Pancreas (tissue), 10 donors: ENCODE measurements around the gene FYN. TPM values are rescaled to one million over a fixed set of nuclear protein-coding genes. Genes with fewer than 3 reads are reported as not detected.

ENCODE experiments used
- ATAC-seq, 4 donors: fragments of 200-7000 bp; cut with Tn5 transposase; one replicate each; pipeline versions ENCODE4 v1.8.0 to v1.9.1; 2020; ENCODE audit warnings: mild to moderate bottlenecking in 4 of 4, moderate library complexity in 4 of 4
- DNase-seq, 6 donors: peaks; one replicate each; pipeline ENCODE4 v3.0.0-alpha.2; 2020
- FAIRE-seq: peaks from 2 replicates; lab custom pipeline; 2012; peaks lifted over from hg19 to GRCh38; lab: Jason Lieb, UNC
- H3K27ac ChIP-seq, 4 donors: fragments of 200-600 bp; sonication (generic); 1 replicate in 3 of 4; 2 replicates in 1 of 4; pipeline versions ENCODE4 v1.5.0 to v1.8.0; 2020
- H3K27me3 ChIP-seq, 4 donors: fragments of 200-600 bp; one replicate each; pipeline ENCODE4 v1.8.0; 2021
- H3K36me3 ChIP-seq, 3 donors: fragments of 200-600 bp; sonication (generic) in 1 of 3; one replicate each; pipeline versions ENCODE4 v1.5.0 to v1.8.0; 2020 to 2021
- H3K4me1 ChIP-seq, 3 donors: fragments of 200-600 bp; one replicate each; pipeline ENCODE4 v1.8.0; 2021
- H3K4me3 ChIP-seq, 4 donors: fragments of 200-600 bp; sonication (generic) in 2 of 4; one replicate each; pipeline versions ENCODE4 v1.5.0 to v1.8.0; 2020 to 2021
- H3K9me3 ChIP-seq, 4 donors: fragments of 200-600 bp; one replicate each; pipeline ENCODE4 v1.8.0; 2021
- WGBS, 2 donors: extraction: QIAGEN DNeasy Blood & Tissue Kit; methylation state at CpG; one replicate each; pipeline ENCODE4 v1.1.7; 2013; 5-methylcytosine and 5-hydroxymethylcytosine counted together
- intact Hi-C, 3 donors: fragments of 100-400 bp; cut with DNase I; formaldehyde crosslinking; loops; one replicate each; pipeline versions ENCODE4 v1.11.1 to v1.14.2; 2022
- polyA plus RNA-seq, 2 donors: library from polyadenylated mRNA; stranded (reverse); fragments of 200-250 nt; gene quantifications; one replicate each; pipeline ENCODE4 v1.2.3, GENCODE V29; 2013
- total RNA-seq, 6 donors: library from RNA; stranded (reverse); fragmentation: NEBNext Ultra II Directional in 4 of 6; extraction: Animal tissue kit (Norgen Biotek cat#: 25700) in 4 of 6; gene quantifications; one replicate each; pipeline versions ENCODE4 v1.2.1 to v1.2.4, GENCODE V29; 2021 to 2023
- TF ChIP-seq, protein P1 (sequence below), 4 donors: fragments of 200-600 bp; sonication (generic) in 3 of 4; IDR thresholded peaks; one replicate each; pipeline versions ENCODE4 v1.5.0 to v1.8.0; 2021; ENCODE audit warnings: antibody characterized with exemption in 4 of 4
- donor health status: healthy with polysubstance abuse.
- donor health status: DM: no; HTN: no; CAD: no; lungs with moderate emphysema.
- donor health status: DM: no; HTN: no; CAD: no.
- donor health status: control.
- donor health status: control.
- donor health status: Bipolar disorder and iron deficiency.
- donor health status: DM: yes; HTN: yes; CAD: no.
- donor health status: DM: no; HTN: no; CAD: no.
- donor health status: DM: no; HTN: no; CAD: no.
- donor health status: DM: yes; HTN: yes; CAD: no.

The FYN gene
- total and polyA plus RNA-seq, 8 donors: 6.4 to 21.7 (median 11.9) TPM

DNA sequence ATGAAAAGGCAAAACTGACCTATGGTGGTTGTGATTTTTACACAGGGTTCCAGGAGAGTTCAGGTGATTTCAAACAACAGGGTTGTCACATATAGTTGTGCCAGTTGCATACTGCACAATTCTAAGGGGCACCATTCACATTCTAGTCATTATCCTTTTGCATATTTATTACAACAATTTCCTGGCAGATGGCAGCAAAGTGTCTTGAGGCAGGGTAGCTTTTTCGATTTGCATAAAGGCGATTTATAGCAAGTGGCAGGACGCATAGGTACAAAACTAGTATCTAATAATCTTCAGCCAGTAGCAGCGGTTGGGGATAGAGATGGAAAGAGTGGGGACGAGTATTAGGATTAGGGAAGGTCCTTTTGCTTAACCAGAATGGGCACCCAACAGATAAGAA, 221.1 kb downstream of the FYN start:
- TF ChIP-seq, protein P1, sequence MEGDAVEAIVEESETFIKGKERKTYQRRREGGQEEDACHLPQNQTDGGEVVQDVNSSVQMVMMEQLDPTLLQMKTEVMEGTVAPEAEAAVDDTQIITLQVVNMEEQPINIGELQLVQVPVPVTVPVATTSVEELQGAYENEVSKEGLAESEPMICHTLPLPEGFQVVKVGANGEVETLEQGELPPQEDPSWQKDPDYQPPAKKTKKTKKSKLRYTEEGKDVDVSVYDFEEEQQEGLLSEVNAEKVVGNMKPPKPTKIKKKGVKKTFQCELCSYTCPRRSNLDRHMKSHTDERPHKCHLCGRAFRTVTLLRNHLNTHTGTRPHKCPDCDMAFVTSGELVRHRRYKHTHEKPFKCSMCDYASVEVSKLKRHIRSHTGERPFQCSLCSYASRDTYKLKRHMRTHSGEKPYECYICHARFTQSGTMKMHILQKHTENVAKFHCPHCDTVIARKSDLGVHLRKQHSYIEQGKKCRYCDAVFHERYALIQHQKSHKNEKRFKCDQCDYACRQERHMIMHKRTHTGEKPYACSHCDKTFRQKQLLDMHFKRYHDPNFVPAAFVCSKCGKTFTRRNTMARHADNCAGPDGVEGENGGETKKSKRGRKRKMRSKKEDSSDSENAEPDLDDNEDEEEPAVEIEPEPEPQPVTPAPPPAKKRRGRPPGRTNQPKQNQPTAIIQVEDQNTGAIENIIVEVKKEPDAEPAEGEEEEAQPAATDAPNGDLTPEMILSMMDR (IDR thresholded peaks at IDR 0.05): no peak
- Histone ChIP-seq H3K4me3 (no peak overlapping the region), H3K27me3 (no peaks in the 10 kb centered on the region), H3K9me3 (no peaks in the 10 kb centered on the region), H3K4me1 (peaks cover 0 to 5% (median 0%) of the 10 kb centered on the region in 3 donors), H3K36me3 (no peaks in the 10 kb centered on the region), H3K27ac (no peak overlapping the region)
- FAIRE-seq (no peak), ATAC-seq (no peak), DNase-seq (no peak)
- WGBS, 2 donors: 81 to 83% methylated on average over 5 of the region's 5 CpGs
- intact Hi-C loops: no loop called here

DNA sequence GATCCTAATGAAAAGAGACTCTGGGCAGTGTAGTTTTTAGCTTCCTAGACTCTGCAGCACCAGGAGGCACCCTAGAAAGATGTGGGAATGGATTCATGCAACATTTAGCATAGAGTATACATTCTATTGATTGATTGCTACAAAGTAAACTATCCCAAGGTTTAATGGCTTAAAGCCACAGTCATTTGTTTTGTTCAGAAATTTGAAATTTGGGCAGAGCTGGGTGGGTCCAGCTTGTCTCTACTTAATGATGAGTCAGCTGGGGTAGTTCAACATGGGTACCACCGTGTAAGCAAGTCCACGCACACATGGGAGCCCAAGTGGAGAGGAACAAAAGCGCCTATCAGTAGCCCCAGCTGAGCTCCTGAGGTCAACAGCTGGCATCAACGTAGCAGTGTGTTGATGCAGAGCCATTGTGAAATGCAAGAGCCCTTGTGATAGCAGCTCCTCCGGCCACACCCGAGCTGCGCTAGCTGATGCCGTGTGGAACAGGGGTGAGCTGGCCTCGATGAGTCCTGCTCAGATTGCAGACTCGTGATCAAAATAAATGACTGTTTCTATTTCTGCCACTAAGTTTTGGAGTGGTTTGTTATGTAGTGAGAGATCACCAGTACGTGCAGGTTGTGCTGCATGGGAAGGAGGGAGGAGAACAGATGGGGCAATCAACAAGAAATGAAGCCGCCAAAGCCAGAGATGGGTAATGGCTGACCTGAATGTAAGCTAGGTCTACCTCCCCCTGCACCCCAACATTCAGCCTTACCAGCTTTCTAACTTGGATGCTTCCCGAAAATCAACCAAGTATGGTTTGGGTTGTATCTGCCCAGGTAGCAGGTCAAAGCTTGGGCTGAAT, 221.8 kb downstream of the FYN start:
- DNase-seq (no peak), ATAC-seq (peak in 1 of 4 donors; percentile 30), FAIRE-seq (no peak)
- peaks cover 0 to 5% (median 0%) of the 10 kb centered on the region in 3 donors for H3K4me1 ChIP-seq
- no peaks in the 10 kb centered on the region for H3K36me3 ChIP-seq
- no peaks in the 10 kb centered on the region for H3K9me3 ChIP-seq
- no peak overlapping the region for H3K27ac ChIP-seq
- no peaks in the 10 kb centered on the region for H3K27me3 ChIP-seq
- WGBS, 2 donors: 79 to 81% methylated on average over 13 of the region's 13 CpGs
- H3K4me3 ChIP-seq: no peak overlapping the region
- intact Hi-C loops: no loop called here
- TF ChIP-seq, protein P1 (IDR thresholded peaks at IDR 0.05): no peak

DNA sequence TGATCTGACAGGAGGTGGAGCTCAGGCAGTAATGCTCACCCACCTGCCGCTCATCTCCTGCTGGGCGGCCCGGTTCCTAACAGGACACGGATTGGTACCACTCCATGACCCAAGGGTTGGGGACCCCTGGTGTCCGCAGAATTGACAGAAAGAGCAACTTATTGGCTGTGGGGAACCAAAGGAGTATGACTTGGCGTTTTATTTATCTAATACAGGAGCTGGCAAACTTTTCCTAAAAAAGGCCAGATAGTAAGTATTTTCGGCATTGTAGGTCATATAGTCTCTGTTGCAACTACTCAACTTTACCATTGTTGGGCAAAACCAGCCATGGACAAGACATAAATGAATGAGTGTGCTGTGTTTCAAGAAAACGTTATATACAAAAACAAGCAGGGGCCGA, 223.2 kb downstream of the FYN start:
- H3K9me3 ChIP-seq: no peaks in the 10 kb centered on the region
- ATAC-seq: no peak
- no peak overlapping the region for H3K4me3 ChIP-seq
- no peak for DNase-seq
- H3K4me1 ChIP-seq: peaks cover 0 to 5% (median 0%) of the 10 kb centered on the region in 3 donors
- no peak overlapping the region for H3K27ac ChIP-seq
- H3K27me3 ChIP-seq: no peaks in the 10 kb centered on the region
- no peaks in the 10 kb centered on the region for H3K36me3 ChIP-seq
- intact Hi-C loops: no loop called here
- TF ChIP-seq, protein P1 (IDR thresholded peaks at IDR 0.05): no peak
- 71 to 76% methylated on average over 9 of the region's 9 CpGs for WGBS, 2 donors
- no peak for FAIRE-seq

DNA sequence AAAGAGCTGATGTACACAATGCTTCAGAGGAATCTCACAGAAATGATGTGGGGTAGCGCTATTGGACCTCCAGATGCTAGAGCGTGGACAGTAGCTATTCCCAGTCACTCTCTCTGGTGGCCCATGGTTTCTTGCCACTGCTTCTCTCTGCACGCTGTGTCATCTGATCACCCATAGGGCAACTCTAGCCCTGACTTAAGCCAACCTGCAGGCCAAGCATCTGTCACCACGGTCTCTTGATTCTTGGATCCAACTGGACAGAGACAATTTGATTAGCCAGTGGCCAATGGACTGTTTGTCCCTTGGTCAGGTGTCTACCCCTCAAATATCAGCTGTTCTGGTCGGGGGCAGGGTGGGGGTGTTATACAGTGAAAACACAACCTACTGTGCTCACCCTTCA, 225.2 kb downstream of the FYN start:
- no peak overlapping the region for H3K27ac ChIP-seq
- intact Hi-C loops: no loop called here
- DNase-seq (no peak), ATAC-seq (no peak), FAIRE-seq (no peak)
- H3K36me3 ChIP-seq: no peaks in the 10 kb centered on the region
- no peaks in the 10 kb centered on the region for H3K9me3 ChIP-seq
- peaks cover 0 to 1% (median 0%) of the 10 kb centered on the region in 3 donors for H3K4me1 ChIP-seq
- TF ChIP-seq, protein P1 (IDR thresholded peaks at IDR 0.05): no peak
- H3K27me3 ChIP-seq: no peaks in the 10 kb centered on the region
- WGBS, 2 donors: 85 to 94% methylated on average over 5 of the region's 5 CpGs
- H3K4me3 ChIP-seq: no peak overlapping the region

DNA sequence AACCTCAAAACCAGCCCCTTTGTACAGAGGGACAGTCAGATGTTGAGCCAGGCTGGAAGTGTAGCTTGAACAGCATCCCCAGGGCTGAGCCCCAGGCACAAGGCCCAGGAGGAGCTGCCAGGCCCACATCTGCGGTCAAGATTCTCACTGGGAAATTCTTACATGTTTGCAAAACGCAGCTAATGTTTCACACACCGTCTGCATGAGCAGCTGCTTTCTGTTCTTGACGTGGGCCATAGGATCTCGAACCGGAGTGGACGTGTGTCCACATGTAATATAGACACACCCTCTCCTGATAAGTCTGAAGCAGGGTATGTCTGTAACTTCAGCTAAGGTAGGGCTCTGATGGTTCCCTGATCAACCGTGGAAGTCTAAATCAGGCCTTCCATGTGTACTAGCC, 226.3 kb downstream of the FYN start:
- Histone ChIP-seq H3K27ac (no peak overlapping the region), H3K27me3 (no peaks in the 10 kb centered on the region), H3K36me3 (no peaks in the 10 kb centered on the region), H3K4me3 (no peak overlapping the region), H3K4me1 (no peaks in the 10 kb centered on the region), H3K9me3 (no peaks in the 10 kb centered on the region)
- DNase-seq (no peak), FAIRE-seq (no peak), ATAC-seq (peak in 2 of 4 donors; percentile 17 to 29)
- intact Hi-C loops: no loop called here
- TF ChIP-seq, protein P1 (IDR thresholded peaks at IDR 0.05): no peak
- 71 to 75% methylated on average over 8 of the region's 8 CpGs for WGBS, 2 donors
